SKM-1 treated with dmso at 0.1 percent for 144 hours (cell line): Measurements from ENCODE around the gene TOX3.

ENCODE experiments used
- DNase-seq: peaks from one replicate; lab custom pipeline; 2025; ENCODE audit not compliant: unreplicated experiment; lab: John Stamatoyannopoulos, UW

The TOX3 gene

DNA sequence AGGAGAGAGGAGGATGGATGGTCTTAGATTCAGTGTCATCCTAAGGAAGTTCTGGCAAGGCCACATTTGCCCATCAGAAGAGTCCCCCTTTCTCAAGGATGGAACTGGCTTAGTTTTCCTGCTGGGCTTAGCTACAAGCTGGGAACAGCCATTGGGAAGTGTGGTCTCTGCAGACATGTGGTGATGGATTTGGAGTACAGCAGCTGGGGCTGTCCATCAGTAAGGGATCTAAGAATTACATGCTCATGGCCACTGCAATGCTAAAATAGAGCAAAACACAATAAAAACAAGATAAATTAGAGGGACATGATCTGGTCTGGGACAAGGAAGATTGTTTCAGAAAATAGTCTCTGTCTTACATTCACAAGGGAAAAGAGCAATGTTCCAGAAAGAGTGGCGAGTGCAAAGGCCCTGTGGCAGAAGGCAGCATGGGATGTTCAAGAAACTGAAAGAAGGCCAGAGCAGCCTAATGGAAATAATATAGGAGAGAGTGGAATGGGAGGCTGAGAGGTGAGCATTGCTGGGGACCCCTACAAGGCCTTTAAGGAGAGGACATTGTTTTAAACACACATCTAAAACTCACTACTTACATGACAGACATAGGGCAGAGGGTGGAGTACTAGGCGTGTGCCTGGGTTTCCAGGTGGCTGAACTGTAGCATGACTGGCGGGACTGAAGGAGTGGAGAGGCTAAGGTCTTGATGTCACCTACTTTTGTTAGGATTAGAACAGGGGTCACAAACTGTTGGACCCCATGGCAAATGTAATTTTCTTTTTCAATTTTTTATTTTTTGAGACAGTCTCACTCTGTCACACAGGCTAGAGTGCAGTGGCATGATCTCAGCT is 17.0 kb upstream of the TOX3 start:
- DNase-seq: no peak

DNA sequence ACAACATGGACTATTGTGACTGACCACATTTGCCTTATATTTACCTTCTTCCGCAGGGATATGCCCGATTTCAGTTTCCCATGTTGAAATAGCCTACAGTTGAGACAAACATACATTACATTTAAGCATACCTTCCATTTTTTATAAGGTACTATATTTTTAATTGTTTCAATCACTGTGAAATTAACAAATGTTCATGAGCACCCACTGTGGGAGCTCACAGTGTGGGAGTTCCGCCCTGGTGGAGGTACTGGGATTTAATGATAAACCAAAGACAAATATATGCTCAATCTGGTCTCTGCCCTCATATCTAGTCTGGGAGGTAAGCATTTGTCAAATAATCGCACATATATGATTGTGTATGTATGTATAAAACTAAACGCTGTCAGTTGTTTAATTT is 15.8 kb upstream of the TOX3 start:
- no peak for DNase-seq

DNA sequence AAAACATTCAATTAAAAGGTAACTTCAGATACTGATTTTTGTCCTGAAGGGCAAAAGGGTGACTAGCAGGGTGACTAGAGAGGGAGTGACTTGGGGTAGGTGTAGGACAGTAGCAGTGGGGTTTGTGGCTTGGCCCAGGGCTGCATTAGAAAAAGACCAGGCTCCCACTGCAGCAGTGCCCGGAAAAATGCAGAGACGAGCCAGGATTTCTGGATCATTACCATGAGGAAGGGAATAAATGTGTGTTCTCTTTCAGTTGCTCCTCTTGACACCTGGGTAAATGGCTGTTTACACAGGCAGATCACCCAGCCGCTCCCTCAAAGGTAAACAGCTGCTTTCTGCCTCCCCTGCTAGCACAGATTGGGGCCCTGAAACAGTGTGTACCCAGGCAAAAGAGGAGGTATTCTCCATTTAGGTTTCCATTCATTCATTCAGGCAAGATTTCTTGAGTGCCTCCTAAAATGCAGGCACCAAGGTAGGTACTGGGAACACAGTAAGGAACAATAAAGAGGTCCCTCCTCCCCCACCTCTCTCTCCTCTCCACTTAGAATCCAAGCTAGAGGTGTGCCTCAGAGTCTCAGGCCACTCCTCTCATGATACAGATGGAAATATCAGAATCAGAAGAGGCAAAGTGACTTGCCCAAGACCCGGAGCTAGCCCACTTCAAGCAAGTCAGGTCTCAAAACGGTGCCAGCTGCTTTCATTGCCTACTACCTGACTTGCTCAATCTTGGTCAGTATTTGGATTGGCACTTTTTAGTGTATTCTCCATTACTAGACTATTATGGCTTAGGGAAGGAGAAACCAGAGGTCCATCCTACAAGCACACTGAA is 15.2 kb upstream of the TOX3 start:
- no peak for DNase-seq

DNA sequence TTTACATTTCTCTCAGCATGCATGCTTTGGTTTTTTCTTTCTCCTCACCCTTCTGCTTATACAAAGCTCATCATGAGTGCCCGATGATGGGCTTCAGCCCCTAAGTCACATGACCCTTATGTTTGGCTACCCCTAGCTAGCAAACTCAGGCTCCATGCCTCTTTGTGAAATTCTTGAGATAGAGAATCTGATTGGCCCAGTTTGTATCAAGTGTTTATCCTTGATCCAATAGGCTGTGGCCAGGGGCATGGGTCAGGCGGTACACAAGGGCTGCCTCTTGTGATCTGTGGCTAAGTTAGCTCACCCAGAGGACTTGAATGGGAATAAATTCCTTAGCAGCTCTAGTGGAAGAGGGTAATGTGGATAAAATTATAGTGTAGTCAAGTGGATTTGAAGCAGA is 11.5 kb upstream of the TOX3 start:
- DNase-seq: no peak

DNA sequence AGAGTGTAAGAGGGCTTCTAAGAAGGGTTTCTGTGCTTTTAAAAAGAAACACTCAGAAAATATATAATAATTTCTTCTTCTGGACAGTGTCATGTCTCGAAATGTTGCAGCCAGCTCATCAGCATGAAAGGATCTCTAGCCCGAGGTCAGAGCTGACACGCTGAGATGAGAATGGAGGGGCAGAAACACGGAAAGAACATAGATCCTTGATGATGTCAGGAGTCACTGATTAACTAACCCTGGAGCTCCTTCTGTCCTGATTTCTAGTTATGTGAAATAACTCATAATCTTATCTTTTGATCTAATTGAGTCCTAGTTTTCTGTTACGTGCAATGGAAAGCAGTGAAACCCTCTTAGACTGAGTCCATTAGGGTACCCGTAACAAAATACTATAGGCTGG is 10.3 kb upstream of the TOX3 start:
- DNase-seq: no peak

DNA sequence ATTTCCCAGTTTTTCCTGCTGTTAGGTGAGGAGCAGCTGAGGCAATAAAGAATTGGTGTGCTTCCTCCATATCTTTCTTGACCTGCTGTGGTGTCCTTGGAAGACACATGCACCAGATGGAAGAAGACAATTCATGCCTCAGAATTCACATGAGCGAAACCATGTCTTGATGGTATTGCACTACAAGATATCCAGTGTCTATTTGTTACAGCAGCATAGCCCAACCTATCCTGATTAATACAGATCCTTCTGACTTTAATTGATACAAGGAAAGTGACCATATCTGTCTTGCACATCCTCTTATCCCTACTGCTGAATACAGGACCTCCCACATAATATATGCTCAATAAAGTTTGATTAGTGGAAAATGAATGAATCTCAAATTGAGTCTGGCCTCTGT is 9.1 kb upstream of the TOX3 start:
- no peak for DNase-seq

DNA sequence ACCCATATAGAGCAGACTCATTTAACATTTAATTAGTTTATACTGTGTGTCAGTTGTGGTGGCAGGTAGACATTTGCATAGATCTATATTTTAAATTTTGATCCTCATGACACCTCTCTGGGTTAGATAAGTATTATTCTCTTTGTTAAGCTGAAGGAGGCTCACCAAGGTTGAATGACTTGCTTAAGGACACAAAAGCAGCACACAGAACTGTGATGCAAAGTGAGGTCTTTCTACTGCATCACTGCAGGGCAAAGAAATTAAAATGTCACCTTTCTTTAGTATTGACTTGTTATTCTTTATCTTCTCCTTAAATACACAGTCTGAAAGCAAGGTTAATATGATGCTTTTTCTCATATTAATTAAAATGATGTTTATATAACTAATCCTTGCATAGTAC is 8.6 kb upstream of the TOX3 start:
- no peak for DNase-seq

DNA sequence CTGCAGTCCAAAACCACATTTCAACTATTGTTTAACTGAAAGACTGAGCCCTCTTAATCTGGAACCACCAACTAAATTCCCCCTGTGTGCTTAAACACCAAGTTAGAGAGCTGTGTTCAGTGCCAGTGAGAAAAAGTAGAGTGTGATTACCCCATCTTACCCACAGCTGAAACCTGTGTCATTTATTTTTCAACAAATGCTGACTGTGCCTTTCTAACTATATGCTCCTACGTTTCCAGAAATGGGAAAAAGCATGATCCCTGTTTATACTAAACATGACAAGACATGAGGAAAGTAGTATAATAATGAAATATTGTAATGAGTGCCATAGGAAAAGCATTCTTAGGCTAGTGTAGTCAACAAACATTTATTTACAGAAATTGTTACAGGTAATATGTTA is 7.4 kb upstream of the TOX3 start:
- DNase-seq: no peak

DNA sequence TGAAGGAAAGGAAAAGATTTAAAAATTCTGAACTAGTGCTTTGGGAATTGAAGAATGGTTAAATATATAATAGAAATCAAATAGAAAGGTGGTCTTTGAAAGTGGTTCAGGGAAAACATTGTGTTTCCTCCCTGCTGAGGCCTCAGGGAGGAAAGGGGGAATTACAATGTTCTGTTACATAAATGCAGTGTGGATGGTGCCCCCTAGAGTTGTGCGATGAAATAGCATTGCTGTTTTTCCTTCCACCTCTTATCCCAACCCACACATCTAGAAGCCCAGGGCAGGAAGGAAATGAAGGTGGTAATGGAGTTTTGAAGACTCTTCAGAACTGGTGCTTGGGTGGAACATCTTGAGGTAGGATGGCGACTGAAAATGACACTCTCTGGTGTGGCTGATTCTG is 6.4 kb upstream of the TOX3 start:
- no peak for DNase-seq

DNA sequence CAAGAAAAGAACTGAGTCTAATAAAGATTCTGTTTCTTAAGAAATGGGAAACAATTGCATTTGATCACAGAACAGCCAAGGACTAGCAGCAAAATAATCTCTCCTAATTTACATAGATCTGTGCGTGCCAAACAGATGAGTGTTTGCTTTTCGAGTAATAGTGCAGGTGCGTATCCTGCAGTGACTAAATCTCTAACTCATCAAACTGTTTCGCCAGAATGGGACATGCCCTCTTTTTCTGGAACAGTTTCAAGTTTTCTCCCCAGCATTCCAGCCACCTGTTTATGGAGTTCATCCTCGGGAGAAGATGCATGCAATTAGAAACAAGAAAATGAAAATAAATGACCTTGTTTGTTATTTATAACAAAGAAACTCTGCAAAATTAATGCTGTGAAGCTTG is 5.7 kb upstream of the TOX3 start:
- no peak for DNase-seq

DNA sequence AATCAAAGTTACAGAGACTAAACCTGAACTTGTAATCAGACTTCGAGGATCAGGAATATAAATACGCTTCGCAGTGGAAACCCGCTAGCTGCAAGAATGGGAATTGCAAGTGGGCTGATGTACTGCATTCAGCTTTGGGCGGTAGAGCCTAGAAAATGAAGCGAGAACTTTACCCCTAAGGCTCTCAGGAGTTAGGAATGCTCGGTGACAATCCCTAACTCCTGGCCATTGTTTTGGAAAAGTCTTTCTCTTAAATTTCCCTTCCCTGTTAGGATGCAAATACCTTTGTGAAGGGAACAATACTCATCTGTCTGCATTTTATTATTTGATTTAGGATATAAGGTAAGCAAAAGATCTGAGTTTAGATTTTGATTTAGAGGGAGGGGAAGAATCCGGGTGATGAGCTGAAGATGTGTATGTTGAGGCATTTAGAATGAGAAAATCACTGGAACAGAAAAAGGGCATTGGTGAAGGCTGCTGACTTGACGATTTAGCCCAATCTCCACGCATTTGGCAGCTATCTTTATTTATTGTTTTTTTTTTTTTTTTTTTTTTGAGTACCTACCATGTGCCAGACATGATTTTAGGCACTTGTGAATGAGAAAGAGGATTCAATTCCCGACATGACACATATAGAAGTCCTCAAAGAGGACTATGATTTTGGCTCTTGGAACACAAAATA is 2.2 kb upstream of the TOX3 start:
- DNase-seq: no peak

DNA sequence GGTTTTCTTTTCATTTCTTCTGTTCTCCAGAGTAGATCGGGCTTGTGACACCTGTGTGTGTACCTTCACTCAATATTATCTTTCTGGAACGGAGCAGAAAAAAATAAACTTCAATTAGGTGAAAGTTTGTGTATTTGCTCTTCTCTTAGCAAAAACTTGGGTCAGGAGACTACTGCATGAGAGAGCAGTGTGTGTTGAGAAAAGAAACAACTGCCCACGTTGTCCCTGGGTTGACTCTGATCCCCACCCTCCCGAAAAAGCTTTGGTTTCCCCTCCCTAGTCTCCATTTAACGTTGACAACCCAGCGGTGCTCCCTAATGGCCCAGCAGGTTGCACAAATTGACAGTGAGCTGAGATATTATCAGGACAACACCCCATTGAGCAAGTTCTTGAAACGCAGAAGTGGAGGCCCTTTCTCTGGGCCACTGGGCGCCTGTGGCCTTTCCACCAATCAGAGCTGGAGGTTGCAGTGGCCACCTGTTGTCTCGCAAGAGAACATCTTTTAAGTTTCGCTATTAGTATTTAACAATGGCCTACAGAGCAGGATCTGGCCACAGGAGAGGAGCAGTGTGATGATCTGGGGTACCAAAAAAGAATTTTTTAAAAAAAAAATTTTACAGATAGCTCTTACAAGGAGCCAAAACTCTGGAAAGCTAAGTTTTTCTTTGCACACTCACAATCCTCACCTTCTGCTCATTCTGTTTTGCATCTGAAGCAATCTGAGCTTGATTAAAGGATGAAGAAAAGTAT is 1.5 kb upstream of the TOX3 start:
- DNase-seq: no peak

DNA sequence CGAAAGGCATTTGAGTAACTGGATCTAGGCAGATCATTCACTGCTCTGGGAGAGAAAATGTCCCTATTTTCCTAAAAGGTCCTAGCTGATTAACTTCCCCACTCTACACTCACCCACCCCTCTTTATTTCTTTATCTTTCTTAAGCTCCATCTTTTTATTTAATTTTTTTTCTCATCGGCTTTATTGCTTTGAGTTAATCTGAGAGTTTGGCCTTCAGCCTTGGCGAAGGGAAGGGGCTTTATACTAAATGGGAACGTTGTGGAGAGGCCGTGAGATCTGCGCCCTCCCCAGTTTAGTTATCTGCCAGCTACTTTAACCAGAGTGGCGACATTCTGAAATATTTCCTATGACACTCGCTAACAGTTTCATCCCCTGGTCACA is 882 bp upstream of the TOX3 start:
- DNase-seq: no peak

DNA sequence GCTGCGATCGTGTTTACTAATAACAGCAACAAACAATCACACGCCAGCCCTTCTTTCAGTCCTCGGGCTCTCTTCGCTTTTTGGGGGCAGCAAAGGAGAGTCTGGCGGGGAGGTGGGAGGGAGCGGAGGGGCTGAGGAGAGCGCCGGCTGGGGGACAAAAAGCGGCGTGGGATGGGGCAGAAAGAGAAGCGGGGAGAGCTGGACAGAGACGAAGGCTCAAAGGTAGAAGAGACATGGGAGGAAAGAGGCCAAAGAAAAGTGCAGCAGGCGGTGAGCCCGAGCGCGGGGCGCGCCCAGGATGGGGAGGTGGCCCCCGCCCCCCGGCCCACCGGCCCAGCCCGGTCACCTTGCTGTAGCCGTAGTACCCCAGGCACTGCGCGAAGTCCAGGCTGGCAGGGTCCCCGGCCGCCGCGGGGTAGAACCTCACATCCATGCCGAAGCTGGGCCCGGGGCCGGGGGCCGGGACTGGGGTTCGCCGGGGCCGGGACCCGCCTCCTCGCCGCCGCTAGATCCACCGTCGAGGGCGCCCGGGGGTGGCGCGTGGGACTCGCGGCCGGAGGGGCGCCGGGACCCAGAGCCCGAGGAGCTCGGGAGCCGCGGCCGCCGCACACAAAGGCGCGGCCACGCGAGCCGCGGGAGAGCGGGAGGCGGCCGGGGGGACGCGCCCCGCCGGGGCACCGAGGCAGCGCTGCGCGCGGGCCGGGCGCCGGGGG is 496 bp downstream of the TOX3 start:
- no peak for DNase-seq

DNA sequence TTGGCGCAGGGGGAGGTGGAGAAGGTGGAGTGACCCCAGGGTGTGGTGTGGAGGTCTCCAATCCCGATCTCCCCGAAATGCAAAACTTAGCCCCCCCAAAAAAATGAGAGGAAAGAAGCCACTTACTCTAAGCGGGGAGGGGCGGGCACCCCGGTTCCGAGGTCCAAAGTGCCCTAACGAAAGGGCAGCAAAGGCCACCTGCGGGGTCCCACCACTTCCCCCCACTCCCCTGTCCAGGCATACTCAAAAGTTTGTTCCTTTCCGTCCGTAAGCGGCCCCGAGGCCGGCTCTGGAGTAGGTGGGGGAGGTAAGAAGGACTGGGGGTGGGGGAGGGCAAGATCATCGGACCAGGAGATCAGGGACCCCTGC is 1.1 kb downstream of the TOX3 start:
- DNase-seq: no peak

DNA sequence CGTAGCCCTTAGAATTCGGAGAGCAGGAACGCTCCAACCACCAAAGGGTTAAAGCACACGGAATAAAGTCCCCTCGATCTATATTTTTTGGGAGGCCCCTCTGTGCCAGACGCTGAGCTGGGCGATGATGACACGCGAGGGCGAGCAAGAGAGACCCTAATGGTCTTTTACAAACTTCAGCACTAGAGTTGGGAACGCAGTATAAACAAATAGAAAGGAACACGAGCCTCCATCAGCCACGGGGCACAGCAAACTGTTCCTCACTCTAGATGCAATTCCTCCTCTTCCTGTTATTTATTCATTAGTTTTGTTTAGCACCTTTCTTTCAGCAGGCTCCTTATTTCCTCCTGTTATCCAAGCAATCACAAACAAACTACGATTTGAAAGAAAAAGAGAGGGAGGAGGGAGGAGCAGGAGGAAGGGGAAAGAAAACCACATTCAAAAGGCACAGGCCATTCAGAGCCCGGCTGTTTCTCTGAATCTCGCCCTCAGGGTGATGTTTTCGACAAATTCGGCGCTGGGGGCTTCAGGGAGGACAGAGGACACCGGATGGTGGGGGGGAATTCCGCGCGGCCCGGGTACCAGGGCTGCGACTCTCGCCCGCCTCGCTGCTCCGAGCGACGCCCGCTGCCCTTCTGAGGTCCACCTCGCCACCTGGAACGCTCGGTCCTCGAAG is 1.6 kb downstream of the TOX3 start:
- no peak for DNase-seq

DNA sequence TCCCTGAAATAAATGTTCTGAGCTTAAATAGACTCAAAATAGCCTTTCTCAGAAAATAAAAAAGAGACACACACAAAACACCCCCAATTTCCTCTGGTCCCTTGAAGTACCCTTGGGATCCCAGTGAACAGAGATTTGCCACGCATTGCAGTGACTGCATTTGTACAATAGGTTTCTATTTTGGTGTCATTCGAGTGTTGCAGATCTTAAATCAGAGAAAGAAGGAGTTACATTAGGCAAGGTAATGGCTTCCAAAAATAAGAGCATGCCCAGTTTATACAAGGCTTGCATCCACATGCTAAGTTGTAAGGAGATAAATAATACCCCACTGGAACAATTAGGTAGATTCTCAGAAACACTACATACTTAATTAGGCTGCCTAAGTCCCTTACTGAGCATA is 2.2 kb downstream of the TOX3 start:
- no peak for DNase-seq

DNA sequence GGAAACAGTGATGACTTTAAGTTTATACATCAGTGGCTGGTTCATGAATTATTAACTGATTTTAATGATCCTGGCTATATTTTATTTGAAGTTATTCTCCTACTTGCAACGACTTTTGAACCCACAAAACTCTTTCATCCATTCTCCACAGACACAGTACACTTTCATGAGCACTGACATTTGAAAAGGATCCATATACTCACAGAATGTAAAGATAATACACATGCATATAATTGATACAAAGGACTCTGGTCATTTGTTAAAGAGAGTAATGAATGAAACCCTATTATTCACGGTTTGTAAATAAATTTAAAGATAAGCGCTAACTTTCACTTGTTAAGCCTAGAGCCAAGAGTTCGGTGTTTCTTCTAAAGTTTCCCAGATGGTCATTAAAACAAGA is 3.3 kb downstream of the TOX3 start:
- DNase-seq: no peak

DNA sequence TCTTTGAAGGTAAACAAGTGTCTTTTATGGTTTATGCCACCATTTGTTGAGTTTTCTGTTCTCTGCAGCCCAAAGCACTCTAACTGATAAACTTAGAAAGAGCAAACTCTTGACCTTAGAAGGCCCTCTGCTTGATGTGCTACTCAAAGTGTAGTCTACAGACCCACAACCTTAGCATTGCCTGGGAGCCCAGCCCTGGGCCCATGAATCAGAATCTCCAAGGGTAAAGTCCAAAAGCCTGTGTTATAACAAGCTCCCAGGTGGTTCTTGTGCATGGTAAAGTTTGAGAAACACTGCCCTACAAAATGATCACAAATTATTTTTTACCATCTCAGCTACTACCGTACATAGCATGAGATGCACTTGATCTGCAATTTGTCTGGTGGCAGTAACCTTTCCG is 6.0 kb downstream of the TOX3 start:
- no peak for DNase-seq

DNA sequence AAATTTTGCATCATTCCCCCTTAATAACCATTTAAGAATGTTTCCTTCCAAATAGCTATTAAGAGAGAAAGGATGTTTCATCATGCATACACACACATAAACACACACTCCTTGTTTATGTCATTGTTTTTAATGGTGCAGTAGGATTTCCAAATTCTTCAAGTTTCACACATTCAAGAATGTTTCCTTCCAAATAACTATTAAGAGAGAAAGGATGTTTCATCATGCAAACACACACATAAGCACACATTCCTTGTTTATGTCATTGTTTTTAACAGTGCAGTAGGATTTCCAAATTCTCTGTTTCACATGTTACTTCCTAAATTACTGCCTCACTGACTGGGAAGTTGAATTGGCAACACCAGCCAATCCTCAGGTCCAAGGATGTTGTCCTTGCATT is 7.8 kb downstream of the TOX3 start:
- no peak for DNase-seq
